K562 (cell line): ENCODE measurements around the gene ECSIT. TPM values are rescaled to one million over a fixed set of nuclear protein-coding genes. Genes with fewer than 3 reads are reported as not detected.
A peak's percentile ranks its signal among the peaks of the same experiment; 100 is the strongest.

Experiments
- ADNP ChIP-seq: fragments of 200-800 bp; sonication (Bioruptor generic); IDR thresholded peaks from 2 replicates; pipeline ENCODE4 v1.6.1; 2016; ENCODE audit warnings: missing genetic modification characterization, missing compliant biosample characterization
- ARID1B ChIP-seq: fragments of 450-650 bp; IDR thresholded peaks from 2 replicates; pipeline ENCODE4 v1.6.1; 2016; ENCODE audit warnings: antibody characterized with exemption, mild to moderate bottlenecking, inconsistent platforms
- ATF4 ChIP-seq: fragments of 450-650 bp; formaldehyde crosslinking; IDR thresholded peaks from 2 replicates; pipeline ENCODE4 v1.4.0; 2022; ENCODE audit warnings: mild to moderate bottlenecking, moderate library complexity
- GMEB1 ChIP-seq: fragments of 250-450 bp; sonication (Bioruptor Pico); IDR thresholded peaks from 2 replicates; pipeline ENCODE4 v1.4.0; 2020; ENCODE audit warnings: mild to moderate bottlenecking
- LARP7 ChIP-seq: fragments of 450-650 bp; IDR thresholded peaks from 2 replicates; pipeline ENCODE4 v1.6.1; 2016
- MCM2 ChIP-seq: fragments of 450-650 bp; IDR thresholded peaks from 2 replicates; pipeline ENCODE4 v1.6.1; 2017; ENCODE audit warnings: low read depth, mild to moderate bottlenecking
- MXD1 ChIP-seq: fragments of 250-450 bp; sonication (Bioruptor Pico); IDR thresholded peaks from 2 replicates; pipeline ENCODE4 v1.8.0; 2021; ENCODE audit warnings: borderline replicate concordance, mild to moderate bottlenecking, moderate library complexity; ENCODE audit not compliant: poor library complexity, severe bottlenecking
- NONO ChIP-seq, 2 experiments: fragments of 200-400 bp in 1 of 2; fragments of 450-650 bp in 1 of 2; formaldehyde crosslinking in 1 of 2; IDR thresholded peaks; 2 replicates each; pipeline ENCODE4 v1.6.1; 2017; ENCODE audit warnings: low read depth in 2 of 2, mild to moderate bottlenecking in 2 of 2, moderate library complexity in 2 of 2, low read length in 1 of 2
- POLR2B ChIP-seq: fragments of 450-650 bp; IDR thresholded peaks from 2 replicates; pipeline ENCODE4 v1.6.1; 2018; ENCODE audit warnings: low read depth; ENCODE audit not compliant: partially characterized antibody
- PPARD ChIP-seq: fragments of 250-450 bp; sonication (Bioruptor Pico); IDR thresholded peaks from 2 replicates; pipeline ENCODE4 v1.8.0; 2022; ENCODE audit warnings: inconsistent platforms, mild to moderate bottlenecking, moderate library complexity
- TCF3 ChIP-seq: sonication (generic); formaldehyde crosslinking; IDR thresholded peaks from 2 replicates; pipeline ENCODE4 v1.4.0; 2020; ENCODE audit warnings: mild to moderate bottlenecking, missing genetic modification reagents
- ZBTB11 ChIP-seq, 3 experiments: fragments of 200-800 bp in 1 of 3; fragments of 250-450 bp in 1 of 3; fragments of 450-650 bp in 1 of 3; sonication (Bioruptor Pico) in 1 of 3; sonication (Bioruptor generic) in 1 of 3; formaldehyde crosslinking in 1 of 3; IDR thresholded peaks; 2 replicates each; pipeline versions ENCODE4 v1.6.1 to v1.8.0; 2016 to 2022; ENCODE audit warnings: mild to moderate bottlenecking in 2 of 3, missing genetic modification characterization in 2 of 3, missing compliant biosample characterization in 1 of 3, moderate library complexity in 1 of 3
- ZFP30 ChIP-seq: fragments of 250-450 bp; sonication (Bioruptor Pico); IDR thresholded peaks from 2 replicates; pipeline ENCODE4 v1.8.0; 2022; ENCODE audit warnings: moderate library complexity, mild to moderate bottlenecking, inconsistent platforms, borderline replicate concordance
- ZNF121 ChIP-seq: sonication (generic); formaldehyde crosslinking; conservative IDR thresholded peaks from 2 replicates; pipeline ENCODE4 v1.8.0; 2022; ENCODE audit warnings: missing genetic modification reagents
- ZNF212 ChIP-seq: fragments of 450-650 bp; formaldehyde crosslinking; IDR thresholded peaks from 2 replicates; pipeline ENCODE4 v1.4.0; 2020; ENCODE audit warnings: mild to moderate bottlenecking
- ZNF217 ChIP-seq: sonication (generic); formaldehyde crosslinking; IDR thresholded peaks from 2 replicates; pipeline ENCODE4 v1.8.0; 2022; ENCODE audit warnings: mild to moderate bottlenecking, missing genetic modification reagents
- ZNF232 ChIP-seq: sonication (generic); formaldehyde crosslinking; IDR thresholded peaks from 2 replicates; pipeline ENCODE4 v1.8.0; 2022; ENCODE audit warnings: mild to moderate bottlenecking, missing genetic modification reagents
- ZNF280B ChIP-seq: fragments of 250-450 bp; sonication (Bioruptor Pico); IDR thresholded peaks from 2 replicates; pipeline ENCODE4 v1.5.1; 2021; ENCODE audit warnings: mild to moderate bottlenecking
- ZNF785 ChIP-seq: fragments of 250-450 bp; sonication (Bioruptor Pico); IDR thresholded peaks from 2 replicates; pipeline ENCODE4 v1.4.0; 2020; ENCODE audit warnings: mild to moderate bottlenecking
- polyA plus RNA-seq, 8 experiments: library from polyadenylated mRNA; depleted of rRNA in 4 of 8; stranded (reverse) in 5 of 8; unstranded in 3 of 8; fragments of >200 nt; fragmentation: Nextera tagmentation in 2 of 8; fragmentation: Illumina TruSeq in 1 of 8; extraction: Ambion mirVana in 2 of 8; extraction: Trizol in 1 of 8; gene quantifications; 2 replicates each; pipeline versions ENCODE4 v1.2.1 to v1.2.3, GENCODE V29; 2011 to 2014; ENCODE audit warnings: inconsistent platforms in 1 of 8, missing spikeins in 1 of 8
- total RNA-seq, 7 experiments: library from RNA; depleted of rRNA in 6 of 7; stranded (reverse); fragments of >200 nt in 6 of 7; fragmentation: Illumina TruSeq in 2 of 7; extraction: Trizol in 2 of 7; gene quantifications; 2 replicates each; pipeline versions ENCODE4 v1.2.1 to v1.2.3, GENCODE V29; 2011 to 2021; ENCODE audit warnings: low replicate concordance in 1 of 7

Gene ECSIT
- total and polyA plus RNA-seq, 9 of the 15 experiments (the other 6 are each of a cell fraction or from before 2014, with no cell fraction given), result 1.1 to 82.5 (median 43.9) TPM

GRCh38 chr19:11479090-11479897 lies 49.6 kb downstream of the ECSIT start (continued):
- TF ChIP-seq ZBTB11 (CRISPR knock-in tag; IDR thresholded peaks at IDR 0.05) (peak in 1 of 3 experiments; percentile 18; a peak in 1 of 6 replicates), NONO (IDR thresholded peaks at IDR 0.05; ENCODE audit: low read depth in 2 of 2, low read length in 1 of 2) (no peak), POLR2B (no peak), ZNF217 (CRISPR knock-in tag) (no peak), ZNF212 (CRISPR knock-in tag) (no peak), MXD1 (CRISPR knock-in tag) (peak; percentile 32), ARID1B (0 out of 2 replicates have a peak, but pooled peaks have one; percentile 24), ATF4 (CRISPR knock-in tag) (no peak), ZNF785 (CRISPR knock-in tag) (no peak), ZNF280B (CRISPR knock-in tag) (no peak), ZFP30 (CRISPR knock-in tag) (no peak), ZNF121 (CRISPR knock-in tag) (no peak), ADNP (tag) (peak; percentile 57; the same call in 1 of the 2 replicates), LARP7 (no peak), ZNF232 (CRISPR knock-in tag) (0 out of 2 replicates have a peak, but pooled peaks have one; percentile 58), MCM2 (no peak), PPARD (no peak), TCF3 (no peak), GMEB1 (CRISPR knock-in tag) (0 out of 2 replicates have a peak, but pooled peaks have one; percentile 24)
